OCI-LY7 (cell line): ENCODE measurements around the gene CLSTN2.

Source experiments
- EZH2phosphoT487 ChIP-seq: fragments of 200-600 bp; sonication (generic); IDR thresholded peaks from 2 replicates; pipeline ENCODE4 v1.6.1; 2018; ENCODE audit warnings: low read depth, borderline replicate concordance, mild to moderate bottlenecking, mixed run types, antibody characterized with exemption, low read length, moderate library complexity, mixed read lengths
- TF ChIP-seq, protein P1 (sequence below): fragments of 200-600 bp; sonication (generic); conservative IDR thresholded peaks from 2 replicates; pipeline ENCODE4 v1.5.1; 2014; ENCODE audit warnings: mild to moderate bottlenecking, antibody characterized with exemption, low read length, moderate library complexity, mixed read lengths

DNA sequence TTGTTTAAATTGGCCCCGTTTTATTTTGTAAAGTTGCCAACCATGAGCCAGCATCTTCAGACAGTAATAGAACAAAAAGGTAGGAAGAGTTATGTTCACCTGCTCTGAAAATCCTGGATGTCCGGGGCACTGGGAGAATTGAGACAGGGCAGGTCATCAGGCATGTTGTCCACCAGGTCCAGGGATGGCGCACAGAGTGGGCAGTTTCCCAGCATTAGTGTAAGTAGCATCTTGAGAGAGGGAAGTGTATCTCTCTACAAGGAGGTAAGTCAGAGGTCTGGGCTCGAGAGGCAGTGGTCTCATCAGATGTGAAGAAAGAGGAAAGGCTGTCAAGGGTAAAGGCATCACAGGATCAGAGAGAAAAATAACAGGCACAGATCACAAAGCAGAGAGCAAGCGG lies 339.4 kb downstream of the CLSTN2 start:
- TF ChIP-seq, protein P1, sequence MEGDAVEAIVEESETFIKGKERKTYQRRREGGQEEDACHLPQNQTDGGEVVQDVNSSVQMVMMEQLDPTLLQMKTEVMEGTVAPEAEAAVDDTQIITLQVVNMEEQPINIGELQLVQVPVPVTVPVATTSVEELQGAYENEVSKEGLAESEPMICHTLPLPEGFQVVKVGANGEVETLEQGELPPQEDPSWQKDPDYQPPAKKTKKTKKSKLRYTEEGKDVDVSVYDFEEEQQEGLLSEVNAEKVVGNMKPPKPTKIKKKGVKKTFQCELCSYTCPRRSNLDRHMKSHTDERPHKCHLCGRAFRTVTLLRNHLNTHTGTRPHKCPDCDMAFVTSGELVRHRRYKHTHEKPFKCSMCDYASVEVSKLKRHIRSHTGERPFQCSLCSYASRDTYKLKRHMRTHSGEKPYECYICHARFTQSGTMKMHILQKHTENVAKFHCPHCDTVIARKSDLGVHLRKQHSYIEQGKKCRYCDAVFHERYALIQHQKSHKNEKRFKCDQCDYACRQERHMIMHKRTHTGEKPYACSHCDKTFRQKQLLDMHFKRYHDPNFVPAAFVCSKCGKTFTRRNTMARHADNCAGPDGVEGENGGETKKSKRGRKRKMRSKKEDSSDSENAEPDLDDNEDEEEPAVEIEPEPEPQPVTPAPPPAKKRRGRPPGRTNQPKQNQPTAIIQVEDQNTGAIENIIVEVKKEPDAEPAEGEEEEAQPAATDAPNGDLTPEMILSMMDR: no peak
- TF ChIP-seq EZH2phosphoT487: no peak
